ENCODE measurements around the gene PEX14.
"Not testable (repeated sequence)": the region's sequence is repeated elsewhere in the genome, so short reads cannot be mapped to it uniquely, and the experiment has no call there.

PEX14 gene

GRCh38 chr1:10497109-10497508 is 22.4 kb downstream of the PEX14 start:
- no peak for DNase-seq

GRCh38 chr1:10498231-10498630 is 23.5 kb downstream of the PEX14 start:
- DNase-seq: no peak

- no peak for DNase-seq
These were observed 27.5 kb downstream of the PEX14 start for GRCh38 chr1:10502206-10502605.

DNA sequence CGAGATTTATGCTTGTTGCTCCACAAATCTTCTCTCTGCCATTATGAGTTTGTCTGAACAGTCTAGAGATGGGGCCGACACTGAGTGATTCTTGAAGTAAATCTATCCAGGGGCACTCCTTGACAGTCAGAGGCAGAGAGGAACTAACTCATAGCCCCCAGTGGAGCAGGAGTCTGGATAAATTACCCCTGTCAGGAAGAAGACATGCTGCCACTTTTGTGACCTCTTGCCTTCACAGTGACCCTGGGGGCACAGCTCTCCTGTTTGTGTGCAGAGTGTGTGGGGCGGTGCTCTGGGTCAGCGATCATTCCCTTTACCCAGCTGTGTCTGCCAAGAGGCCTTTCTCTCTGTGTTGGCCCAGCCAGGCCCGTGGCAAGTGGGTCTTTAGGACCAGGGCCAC is 29.5 kb downstream of the PEX14 start:
- no peak for DNase-seq

GRCh38 chr1:10506046-10506676 is 31.4 kb downstream of the PEX14 start:
- not testable (repeated sequence) for DNase-seq

DNA sequence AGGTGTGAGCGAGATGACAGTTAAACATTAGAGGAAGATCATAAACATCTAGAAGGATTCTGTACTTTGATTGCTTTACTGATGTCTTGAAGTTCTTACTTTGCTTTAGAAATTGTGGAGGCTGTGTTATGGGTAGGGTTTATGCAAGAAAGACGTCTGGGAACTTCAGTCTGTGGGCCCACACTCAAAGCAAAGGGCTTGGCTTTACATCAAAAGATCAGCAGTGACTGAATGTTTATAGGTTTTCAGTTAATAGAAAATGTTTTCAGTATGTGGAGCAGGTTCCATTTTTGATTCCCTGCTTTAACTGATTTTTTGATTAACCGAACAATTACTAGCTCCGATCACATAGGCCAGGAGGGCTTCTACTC is 31.9 kb downstream of the PEX14 start:
- no peak for DNase-seq

DNA sequence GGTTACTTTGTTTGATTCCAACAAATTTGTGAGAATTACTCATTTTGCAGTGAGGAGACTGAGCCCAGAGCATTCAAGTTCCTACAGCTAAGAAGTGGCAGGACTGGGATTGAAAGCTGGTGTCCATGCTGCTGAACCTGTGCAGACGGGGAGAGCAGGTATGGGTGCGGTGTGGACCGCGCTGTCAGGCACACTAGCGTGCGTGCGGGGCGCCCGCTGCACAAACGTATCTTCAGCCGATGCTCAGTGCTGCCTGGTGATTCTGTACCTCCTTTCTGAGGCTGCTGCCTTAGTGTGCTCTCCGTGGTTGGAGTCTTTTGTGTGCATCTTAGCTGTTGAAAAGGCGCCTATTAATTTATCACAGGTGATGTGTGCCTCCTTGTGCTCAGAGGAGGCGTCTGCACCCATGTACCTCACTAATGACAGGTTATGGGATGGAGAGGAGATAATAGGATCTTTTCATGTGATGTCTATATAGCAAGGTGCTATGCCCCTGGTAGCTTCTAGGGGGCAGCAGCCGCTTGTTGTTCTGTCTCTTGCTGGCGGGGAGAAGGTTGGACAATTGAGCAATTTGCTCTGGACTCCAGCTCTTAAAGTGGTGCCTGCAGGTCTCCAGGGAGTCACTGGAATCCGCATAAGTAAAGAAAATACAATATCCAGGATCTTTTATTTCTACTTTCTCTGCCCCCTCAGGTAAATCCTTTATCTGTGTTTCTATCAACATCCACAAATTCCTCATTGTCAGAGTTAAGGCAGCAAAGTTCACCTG is 32.5 kb downstream of the PEX14 start:
- peak; percentile 72 for DNase-seq

DNA sequence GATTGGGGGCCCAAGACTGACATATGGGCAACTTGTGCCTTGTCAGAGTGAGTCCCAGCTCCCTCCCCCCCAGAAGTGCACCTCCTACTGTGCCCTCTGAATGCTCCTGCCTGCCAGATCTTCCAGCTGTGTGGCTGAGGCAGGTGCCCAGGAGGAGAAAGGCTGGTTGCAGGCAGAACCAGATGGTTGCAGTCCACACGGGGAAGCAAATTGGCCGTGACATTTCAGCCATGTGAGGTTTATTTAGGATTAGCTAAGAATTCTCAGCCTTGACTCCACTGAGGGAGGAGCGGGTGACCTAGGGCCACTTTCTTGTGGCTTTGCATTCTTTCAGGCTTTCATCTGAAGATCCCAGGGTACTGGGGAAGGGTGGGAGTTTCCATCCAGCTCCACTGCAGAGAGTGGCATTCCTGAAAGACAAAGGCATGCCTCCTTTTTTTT is 33.8 kb downstream of the PEX14 start:
- DNase-seq: peak; percentile 10

DNA sequence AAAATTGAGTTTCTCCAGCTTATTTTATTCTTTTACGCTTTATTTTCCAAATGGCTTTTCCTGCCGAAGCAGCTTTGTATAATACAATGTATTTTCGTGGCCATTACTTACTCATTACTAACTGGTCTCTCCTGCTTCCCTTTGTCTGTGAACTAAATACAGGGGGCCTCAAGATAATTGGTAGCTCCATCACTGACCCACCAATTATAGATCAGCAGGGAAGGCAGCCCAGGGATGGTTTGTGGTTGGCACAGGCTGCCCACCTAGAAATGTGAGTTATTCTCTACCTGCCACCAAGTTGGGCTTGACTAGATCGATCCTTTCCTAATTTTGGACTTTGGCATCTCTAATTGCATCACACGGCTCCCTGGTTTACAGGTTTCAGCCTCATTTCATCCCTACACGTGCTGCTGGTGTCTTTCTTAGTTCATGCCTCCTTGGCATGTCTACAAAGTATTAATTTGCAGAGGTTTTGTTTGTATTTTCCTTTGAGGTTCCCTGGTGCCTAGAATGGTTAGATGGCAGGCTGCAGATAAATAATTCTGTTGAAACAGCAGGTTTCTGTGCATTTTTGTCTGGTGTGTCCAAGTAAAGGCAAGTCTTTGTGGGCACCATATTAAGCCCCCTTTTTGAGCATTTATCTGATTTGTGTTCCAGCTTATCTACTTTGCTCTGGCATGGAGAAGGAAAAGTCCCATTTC is 35.2 kb downstream of the PEX14 start:
- DNase-seq: no peak

- DNase-seq: no peak
These were observed 36.1 kb downstream of the PEX14 start for GRCh38 chr1:10510520-10511493.

DNA sequence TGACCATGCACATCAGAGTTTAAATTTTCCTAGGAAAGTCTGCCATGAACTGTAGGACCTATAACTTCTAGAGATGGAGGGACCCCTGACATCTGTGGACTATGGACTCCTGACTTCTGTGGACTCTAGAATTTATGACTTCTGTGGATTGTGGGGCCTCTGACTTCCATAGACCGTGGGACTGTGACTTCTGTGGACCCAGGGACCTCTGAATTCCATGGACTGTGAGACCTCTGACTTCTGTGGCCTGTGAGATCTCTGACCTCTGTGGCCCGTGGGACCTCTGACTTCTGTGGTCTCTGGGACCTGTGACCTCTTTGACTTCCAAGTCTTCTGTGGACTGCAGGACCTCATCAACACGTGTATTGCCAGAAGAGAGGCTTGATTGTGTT is 36.7 kb downstream of the PEX14 start:
- no peak for DNase-seq

DNA sequence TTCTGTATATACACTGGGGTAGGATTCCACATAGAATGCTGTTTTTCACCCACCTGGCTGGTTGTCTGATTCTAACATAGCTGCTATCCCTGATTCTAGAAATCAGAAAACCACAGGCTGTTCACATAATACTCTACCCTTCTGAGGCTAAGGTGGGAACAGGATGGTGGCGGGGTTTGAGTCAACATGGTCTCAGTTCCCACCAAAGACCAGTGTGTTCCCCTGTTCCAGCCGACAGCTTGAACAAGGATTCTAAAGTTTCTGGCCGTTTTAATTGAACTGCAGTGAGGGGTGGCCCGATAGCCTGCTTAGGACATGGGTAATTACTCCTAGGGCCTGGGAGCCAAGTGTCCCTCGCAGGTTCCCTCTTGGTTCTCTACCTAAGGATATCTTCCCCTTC is 38.4 kb downstream of the PEX14 start:
- DNase-seq: no peak

GRCh38 chr1:10514490-10515235 is 39.9 kb downstream of the PEX14 start:
- peak; percentile 29 for DNase-seq

DNA sequence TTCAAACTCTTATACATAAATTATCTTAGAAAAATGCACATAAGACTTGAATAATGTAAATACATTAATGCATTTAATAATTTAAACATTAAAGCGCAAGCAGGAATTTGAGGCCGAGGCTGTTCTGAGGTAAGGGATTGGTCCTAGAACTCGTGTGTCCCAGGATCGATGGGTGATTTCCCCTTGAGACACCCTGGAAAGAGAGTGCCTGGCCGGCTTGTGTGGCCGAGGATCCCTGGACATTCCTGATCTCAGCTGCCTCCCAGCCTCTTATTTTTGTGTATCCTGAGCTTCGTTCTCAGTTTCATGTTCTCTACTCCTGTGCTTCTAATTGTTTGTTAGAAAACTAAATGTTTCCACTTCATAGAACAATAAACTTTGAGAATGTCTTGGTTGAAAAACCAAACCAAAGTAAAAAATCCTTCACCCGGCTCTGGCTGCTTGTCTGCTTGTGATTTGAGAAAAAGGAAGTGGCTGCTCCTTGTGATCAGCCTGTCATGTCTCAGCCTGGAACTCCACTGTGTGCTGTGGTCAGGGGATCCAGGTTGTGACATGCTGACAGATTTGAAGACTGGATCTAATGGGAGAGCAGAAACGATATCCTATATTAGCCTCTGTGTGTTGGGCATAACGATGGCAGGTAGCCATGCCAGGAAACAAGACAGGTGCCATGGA is 40.7 kb downstream of the PEX14 start:
- no peak for DNase-seq

DNA sequence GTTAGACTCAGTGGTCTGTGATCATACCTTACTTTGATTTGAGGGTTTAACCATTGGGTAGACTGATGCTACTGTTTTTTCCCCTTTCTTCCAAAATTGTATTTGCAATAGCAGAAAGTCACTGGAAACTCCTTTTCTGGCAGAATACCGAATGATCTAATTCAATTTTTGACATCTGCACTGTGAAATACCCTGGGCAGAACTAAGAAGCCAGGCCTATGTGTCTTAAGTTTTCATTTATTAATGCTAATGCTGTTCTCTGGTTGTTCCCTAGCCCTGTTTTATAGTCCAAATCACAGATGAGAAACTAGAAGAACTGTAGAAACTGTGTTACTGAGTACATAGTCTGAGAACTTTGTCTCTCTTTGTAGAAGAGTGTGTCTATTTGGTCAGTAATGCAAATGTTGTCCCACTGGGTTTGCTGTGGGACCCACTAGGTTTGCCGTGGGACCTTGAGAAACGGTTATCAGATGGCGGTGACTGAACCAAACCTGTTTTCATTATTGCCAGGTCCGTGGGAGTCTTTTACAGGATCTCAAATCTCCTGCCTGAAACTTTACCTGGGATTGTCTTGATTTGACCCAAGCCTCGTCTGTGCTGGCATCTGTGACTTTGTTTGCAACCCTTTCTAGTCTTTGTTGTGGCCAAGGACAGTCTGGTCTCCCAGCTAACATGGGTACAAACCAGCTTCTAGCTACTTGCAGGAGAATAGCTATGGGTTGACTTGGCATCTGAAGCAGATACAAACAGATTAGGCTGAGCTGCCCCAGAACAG is 41.4 kb downstream of the PEX14 start:
- DNase-seq: no peak

DNA sequence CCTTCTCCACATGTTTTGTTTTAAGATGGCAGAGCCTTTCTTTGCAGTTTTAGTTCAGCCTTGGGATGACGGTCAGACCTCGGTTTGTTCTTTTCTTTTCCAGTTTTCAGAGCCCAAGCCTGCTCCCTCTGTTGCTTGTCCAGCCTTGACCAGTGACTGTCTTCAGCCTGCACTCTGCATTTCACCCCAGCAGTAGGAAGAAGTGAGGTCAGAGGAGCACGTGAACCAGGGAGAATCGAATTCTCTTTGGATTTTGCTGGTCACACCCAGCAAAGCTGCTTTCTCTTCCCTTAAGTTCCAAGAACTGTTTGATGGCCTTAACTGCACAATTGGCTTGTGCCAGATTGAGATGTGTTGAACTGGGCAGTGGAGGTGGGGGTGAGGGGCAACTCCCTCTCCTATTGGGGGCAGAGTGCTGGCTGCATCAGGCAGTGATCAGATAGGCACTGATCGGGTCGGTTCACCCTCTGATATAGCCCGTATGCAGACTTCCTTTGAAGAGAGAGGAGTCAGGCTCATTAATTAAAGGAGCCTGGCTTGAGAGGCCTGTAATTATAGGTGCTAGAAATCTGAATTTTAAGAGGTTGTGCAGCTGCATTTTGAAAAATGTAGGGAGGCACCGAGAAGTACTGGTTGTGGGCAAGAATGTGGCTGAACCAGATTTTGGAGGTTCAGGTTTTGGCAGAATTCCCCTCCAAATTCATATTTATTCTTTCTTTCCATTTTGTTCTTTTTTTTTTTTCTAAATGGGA is 42.4 kb downstream of the PEX14 start:
- no peak for DNase-seq

DNA sequence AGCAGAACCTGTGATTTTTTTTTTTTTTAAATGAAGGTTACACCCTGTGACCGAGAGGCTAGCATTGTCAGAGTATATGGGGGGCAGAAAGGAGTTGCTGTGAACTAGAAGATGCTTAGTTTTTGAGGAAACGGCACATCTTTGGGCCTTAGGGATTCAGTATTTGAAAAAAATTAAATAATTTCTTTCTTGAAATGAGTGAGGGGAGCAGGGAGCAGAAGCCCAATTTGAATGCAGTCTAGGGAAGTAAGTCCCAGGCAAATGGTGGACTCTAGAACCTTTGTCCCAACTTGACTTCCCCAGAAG is 42.9 kb downstream of the PEX14 start:
- no peak for DNase-seq

DNA sequence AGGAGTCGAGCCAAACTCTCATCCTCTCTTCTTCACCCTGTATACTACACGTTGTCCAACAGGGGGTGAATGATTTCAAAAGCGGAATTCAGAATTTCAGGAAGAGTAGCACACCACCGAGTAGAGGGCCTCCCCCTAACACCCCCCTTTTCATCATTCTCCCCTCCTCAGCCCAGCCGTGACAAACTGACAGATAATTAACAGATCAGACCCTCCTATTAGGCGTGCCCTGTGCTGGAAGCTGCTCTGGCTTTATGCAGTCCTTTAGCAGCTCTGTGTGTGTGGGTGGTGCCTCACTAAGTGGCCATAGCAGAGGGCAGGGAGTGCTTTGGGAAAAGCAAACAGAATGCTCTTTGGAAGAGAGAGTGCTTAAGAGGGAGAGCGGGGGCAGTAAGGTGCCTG is 44.3 kb downstream of the PEX14 start:
- peak; percentile 34 for DNase-seq

DNA sequence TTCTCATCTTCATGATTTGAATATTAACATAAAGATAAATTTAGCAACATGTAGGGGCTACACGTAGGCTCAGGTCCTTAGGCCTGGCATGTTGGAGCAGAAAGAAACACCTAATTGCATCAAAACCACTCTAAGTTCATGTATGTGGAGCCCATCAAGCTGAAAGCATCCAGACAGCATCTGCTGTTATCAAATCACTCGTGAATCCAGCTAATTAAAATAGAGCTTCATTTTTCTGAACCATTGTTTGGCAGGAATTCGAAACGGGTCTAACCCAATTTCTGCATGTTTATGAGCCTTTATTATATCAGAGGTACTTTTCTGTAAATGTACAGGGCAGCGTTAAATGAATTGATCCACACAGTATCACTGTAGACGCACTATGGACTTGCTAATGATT is 45.7 kb downstream of the PEX14 start:
- DNase-seq: no peak

DNA sequence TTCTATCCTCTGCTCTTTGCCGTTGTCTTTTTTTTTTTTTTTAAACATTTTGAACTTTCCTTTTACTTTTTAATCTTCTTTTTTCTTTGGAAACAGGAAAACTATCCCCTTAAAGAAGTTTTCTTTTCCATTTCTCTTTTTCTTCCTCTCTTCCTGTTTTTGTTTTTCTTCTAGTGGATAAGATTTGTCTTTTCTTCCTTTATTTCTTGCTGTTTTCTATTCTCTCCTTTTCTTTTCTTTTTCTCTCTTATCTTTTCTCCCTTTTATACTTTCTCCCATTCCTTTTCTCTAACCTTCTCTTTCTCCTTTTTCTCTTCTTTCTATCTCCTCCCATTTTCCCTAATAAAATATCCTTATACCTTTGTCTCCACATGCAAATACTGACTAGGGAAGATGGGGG is 46.2 kb downstream of the PEX14 start:
- no peak for DNase-seq
